ENCODE measurements around the gene CDC73. TPM values are rescaled to one million over a fixed set of nuclear protein-coding genes. Genes with fewer than 3 reads are reported as not detected.

CDC73 gene
- total and polyA plus RNA-seq, 9 of the 15 experiments (the other 6 are each of a cell fraction or from before 2014, with no cell fraction given), result 19.0 to 61.7 (median 30.1) TPM

- no peak for TF ChIP-seq E2F4 (CRISPR knock-in tag; IDR thresholded peaks at IDR 0.05; ENCODE audit: low read depth)
- TF ChIP-seq HDAC8 (tag; IDR thresholded peaks at IDR 0.05), result no peak
- no peak for TF ChIP-seq ZNF77 (CRISPR knock-in tag; IDR thresholded peaks at IDR 0.05)
These were observed 90.8 kb downstream of the CDC73 start (continued) for GRCh38 chr1:193212637-193213036.

GRCh38 chr1:193213998-193214397 lies 92.2 kb downstream of the CDC73 start:
- H3K4me1 ChIP-seq (replicated peaks in 1 of 2; ENCODE audit: control insufficient read depth in 2 of 2, insufficient read depth in 2 of 2, low read length in 2 of 2), result no peaks in the 10 kb centered on the region
- no peaks in the 10 kb centered on the region for H3K27me3 ChIP-seq (ENCODE audit: control insufficient read depth in 2 of 2, insufficient read depth in 2 of 2, low read length in 2 of 2)
- ChIA-PET POLR2A (no interaction called here), CTCF (ENCODE audit: low intra/inter-chr PET ratio) (interaction anchor here (0.5 kb wide), 1 partner anchor 37 kb away, joined by 4 read pairs; no protein-coding TSS in a partner anchor)
- H3K9ac ChIP-seq (ENCODE audit: insufficient read depth in 1 of 2, low read depth in 2 of 2, low read length in 2 of 2), result no peak overlapping the region
- intact Hi-C loops (cut with micrococcal nuclease) (no loop called here), in situ Hi-C loops (cut with MboI) (no loop called here)
- no peak overlapping the region for H3K27ac ChIP-seq (ENCODE audit: extremely low read depth, low read depth, low read length)
- no peak for ATAC-seq
- BruUV-seq (replicated peaks), result no TSS peak
- H3K36me3 ChIP-seq (ENCODE audit: control insufficient read depth, insufficient read depth, low read length), result peaks cover 76% of the 10 kb centered on the region
- FAIRE-seq, result peak; percentile 11
- H3K9me1 ChIP-seq (ENCODE audit: control insufficient read depth, insufficient read depth, low read length), result no peaks in the 10 kb centered on the region
- no peak for DNase-seq (ENCODE audit: extremely low read depth in 1 of 4, low spot score in 3 of 4)
- no peak overlapping the region for H3K4me2 ChIP-seq (ENCODE audit: insufficient read depth, low read length)
- H2AFZ ChIP-seq (ENCODE audit: low read depth, low read length), result no peak overlapping the region
- no peaks in the 10 kb centered on the region for H4K20me1 ChIP-seq (replicated peaks; ENCODE audit: control insufficient read depth, insufficient read depth, low read length)
- H3K4me3 ChIP-seq, result no peak overlapping the region
- WGBS (ENCODE audit: insufficient coverage, low coverage, missing lambda C conversion rate), result 93% methylated on average over 4 of the region's 4 CpGs
- no peaks in the 10 kb centered on the region for H3K9me3 ChIP-seq (replicated peaks; ENCODE audit: control insufficient read depth, insufficient read depth, low read depth, low read length)
- no peaks in the 10 kb centered on the region; the same call in 2 of the 3 replicates for H3K79me2 ChIP-seq (ENCODE audit: control insufficient read depth, insufficient read depth, low read length)
- TF ChIP-seq RNF219 (CRISPR knock-in tag; IDR thresholded peaks at IDR 0.05) (no peak), MAX (CRISPR knock-in tag; IDR thresholded peaks at IDR 0.05) (no peak), KAT8 (IDR thresholded peaks at IDR 0.05; ENCODE audit: low read depth) (no peak), CAMTA2 (CRISPR knock-in tag; conservative IDR thresholded peaks at IDR 0.05) (no peak), SMC3 (conservative IDR thresholded peaks at IDR 0.05; ENCODE audit: insufficient read depth, low read depth, low read length) (no peak), ETV6 (IDR thresholded peaks at IDR 0.05; ENCODE audit: borderline replicate concordance in 1 of 2, low read depth in 2 of 2, low read length in 1 of 2) (no peak), ETV6 (CRISPR knock-in tag; IDR thresholded peaks at IDR 0.05; ENCODE audit: borderline replicate concordance) (no peak), TFE3 (CRISPR knock-in tag; IDR thresholded peaks at IDR 0.05) (peak; percentile 85), RCOR1 (IDR thresholded peaks at IDR 0.05; ENCODE audit: borderline replicate concordance in 1 of 2, low read depth in 2 of 2, low read length in 2 of 2) (no peak), RAD21 (CRISPR knock-in tag; conservative IDR thresholded peaks at IDR 0.05 in 1 of 2, IDR thresholded peaks at IDR 0.05 in 1 of 2) (no peak), KAT7 (CRISPR knock-in tag; IDR thresholded peaks at IDR 0.05; ENCODE audit: borderline replicate concordance) (no peak), NEUROD1 (IDR thresholded peaks at IDR 0.05; ENCODE audit: borderline replicate concordance, low read depth, low read length, partially characterized antibody) (no peak), KLF1 (tag; IDR thresholded peaks at IDR 0.05) (no peak), C11orf30 (IDR thresholded peaks at IDR 0.05; ENCODE audit: low read depth) (peak; percentile 29; the same call in 1 of the 2 replicates)
